ENCODE data around the gene NFIA.

- no peak for TF ChIP-seq CTCF (IDR thresholded peaks at IDR 0.05)
- TF ChIP-seq EZH2 (IDR thresholded peaks at IDR 0.05; ENCODE audit: borderline replicate concordance, insufficient read depth, low read depth, low read length, poor library complexity, severe bottlenecking): no peak
Observed at GRCh38 chr1:61284936-61285335, 202.6 kb downstream of the NFIA start.

All from B cell (primary cell).